Coronary artery (tissue), 2 donors: ENCODE results near the gene TRIP12.
"Not testable (repeated sequence)": the region's sequence is repeated elsewhere in the genome, so short reads cannot be mapped to it uniquely, and the experiment has no call there.

Experiments used
- DNase-seq: peaks from one replicate; pipeline ENCODE4 v3.0.0-alpha.2; 2017; ENCODE audit warnings: low spot score
- H3K27ac ChIP-seq, 2 donors: fragments of 200-600 bp; sonication (generic); one replicate each; pipeline ENCODE4 v1.5.1; 2016 to 2019
- H3K4me3 ChIP-seq: fragments of 200-600 bp; sonication (generic); 2 replicates; pipeline ENCODE4 v1.5.1; 2016; ENCODE audit warnings: mild to moderate bottlenecking, moderate library complexity
- CTCF ChIP-seq: fragments of 200-600 bp; sonication (generic); IDR thresholded peaks from one replicate; pipeline ENCODE4 v1.5.1; 2019; ENCODE audit warnings: antibody characterized with exemption

The TRIP12 gene

GRCh38 chr2:229851870-229852269, 69.9 kb downstream of the TRIP12 start:
- no peak for DNase-seq
- Histone ChIP-seq H3K4me3 (no peak overlapping the region), H3K27ac (no peak overlapping the region)
- TF ChIP-seq CTCF = no peak

- not testable (repeated sequence) for H3K27ac ChIP-seq, H3K4me3 ChIP-seq, DNase-seq
Observed at GRCh38 chr2:229850355-229851275, 71.2 kb downstream of the TRIP12 start.

GRCh38 chr2:229849073-229849472, 72.7 kb downstream of the TRIP12 start:
- no peak overlapping the region for H3K27ac ChIP-seq
- DNase-seq = no peak
- no peak for TF ChIP-seq CTCF
- no peak overlapping the region for H3K4me3 ChIP-seq

GRCh38 chr2:229843613-229844012, 78.2 kb downstream of the TRIP12 start:
- TF ChIP-seq CTCF = no peak
- Histone ChIP-seq H3K27ac (no peak overlapping the region), H3K4me3 (no peak overlapping the region)
- no peak for DNase-seq

- no peak for TF ChIP-seq CTCF
- DNase-seq = no peak
Observed at GRCh38 chr2:229838729-229839128, 83.1 kb downstream of the TRIP12 start.

GRCh38 chr2:229836847-229837246, 85.0 kb downstream of the TRIP12 start:
- no peak for DNase-seq
- H3K27ac ChIP-seq = no peak overlapping the region
- no peak for TF ChIP-seq CTCF
- no peak overlapping the region for H3K4me3 ChIP-seq

More at GRCh38 chr2:229838729-229839128, 83.1 kb downstream of the TRIP12 start:
- H3K27ac ChIP-seq = no peak overlapping the region
- no peak overlapping the region for H3K4me3 ChIP-seq

GRCh38 chr2:229835596-229836283, 86.1 kb downstream of the TRIP12 start:
- H3K27ac ChIP-seq = no peak overlapping the region
- no peak for DNase-seq
- no peak overlapping the region for H3K4me3 ChIP-seq
- TF ChIP-seq CTCF = no peak

GRCh38 chr2:229834368-229834767, 87.4 kb downstream of the TRIP12 start:
- H3K4me3 ChIP-seq, DNase-seq, H3K27ac ChIP-seq: not testable (repeated sequence)
